Hepatocyte (in vitro differentiated cells): Measurements from ENCODE around the gene CAMKMT. TPM values are rescaled to one million over a fixed set of nuclear protein-coding genes. Genes with fewer than 3 reads are reported as not detected.

ENCODE experiments used
- DNase-seq: peaks from one replicate; pipeline ENCODE4 v3.0.0-alpha.2; 2016; ENCODE audit warnings: low spot score
- H2AFZ ChIP-seq: fragments of 200-600 bp; sonication (generic); 2 replicates; pipeline ENCODE4 v1.6.0; 2016; ENCODE audit warnings: antibody characterized with exemption, mild to moderate bottlenecking
- H3K27ac ChIP-seq: fragments of 200-600 bp; sonication (generic); 2 replicates; pipeline ENCODE4 v1.5.1; 2016; ENCODE audit warnings: mild to moderate bottlenecking
- H3K27me3 ChIP-seq: fragments of 200-600 bp; sonication (generic); 2 replicates; pipeline ENCODE4 v1.6.1; 2016
- H3K36me3 ChIP-seq: fragments of 200-600 bp; sonication (generic); replicated peaks from 2 replicates; pipeline ENCODE4 v1.5.1; 2016; ENCODE audit warnings: low read depth; ENCODE audit not compliant: insufficient read depth
- H3K4me1 ChIP-seq: fragments of 200-600 bp; sonication (generic); 2 replicates; pipeline ENCODE4 v1.5.1; 2016; ENCODE audit warnings: mild to moderate bottlenecking, moderate library complexity; ENCODE audit not compliant: insufficient read depth
- H3K4me2 ChIP-seq: fragments of 200-600 bp; sonication (generic); 2 replicates; pipeline ENCODE4 v1.6.0; 2016
- H3K4me3 ChIP-seq: fragments of 200-600 bp; sonication (generic); 2 replicates; pipeline ENCODE4 v1.5.1; 2016; ENCODE audit warnings: mild to moderate bottlenecking
- H3K79me2 ChIP-seq: fragments of 200-600 bp; sonication (generic); 2 replicates; pipeline ENCODE4 v1.6.0; 2017; ENCODE audit warnings: mild to moderate bottlenecking
- H3K9me2 ChIP-seq: fragments of 200-600 bp; sonication (generic); replicated peaks from 2 replicates; pipeline ENCODE4 v1.6.0; 2017; ENCODE audit warnings: mild to moderate bottlenecking; ENCODE audit not compliant: insufficient read depth
- H3K9me3 ChIP-seq: fragments of 200-600 bp; sonication (generic); 2 replicates; pipeline ENCODE4 v1.5.1; 2016; ENCODE audit warnings: low read depth, mild to moderate bottlenecking
- H4K20me1 ChIP-seq: fragments of 200-600 bp; sonication (generic); 2 replicates; pipeline ENCODE4 v1.6.0; 2016; ENCODE audit warnings: mild to moderate bottlenecking; ENCODE audit not compliant: insufficient read depth, poor library complexity, severe bottlenecking
- EZH2 ChIP-seq: fragments of 200-600 bp; sonication (generic); IDR thresholded peaks from 2 replicates; pipeline ENCODE4 v1.6.1; 2016; ENCODE audit warnings: antibody characterized with exemption, mild to moderate bottlenecking, borderline replicate concordance
- EZH2phosphoT487 ChIP-seq: fragments of 200-600 bp; sonication (generic); IDR thresholded peaks from one replicate; pipeline ENCODE4 v1.6.1; 2018; ENCODE audit warnings: antibody characterized with exemption, mild to moderate bottlenecking, low read depth, moderate library complexity; ENCODE audit not compliant: unreplicated experiment, severe bottlenecking
- WGBS: methylation state at CpG from one replicate; pipeline ENCODE4 v1.1.6; 2016; ENCODE audit warnings: low lambda C conversion rate; ENCODE audit errors: missing lambda C conversion rate; 5-methylcytosine and 5-hydroxymethylcytosine counted together
- polyA plus RNA-seq: library from polyadenylated mRNA; unstranded; fragments of >200 nt; fragmentation: Nextera tagmentation; extraction: Ambion mirVana; gene quantifications from 2 replicates; pipeline ENCODE4 v1.2.1, GENCODE V29; 2016
- total RNA-seq: library from RNA; depleted of rRNA; stranded (reverse); fragments of >200 nt; gene quantifications from 2 replicates; pipeline ENCODE4 v1.2.3, GENCODE V29; 2014
- TF ChIP-seq, protein P1 (sequence below): fragments of 200-600 bp; sonication (generic); IDR thresholded peaks from 2 replicates; pipeline ENCODE4 v1.5.1; 2016; ENCODE audit warnings: antibody characterized with exemption, mild to moderate bottlenecking; ENCODE audit not compliant: poor library complexity

CAMKMT gene
- total and polyA plus RNA-seq, 2 experiments from 2014 or later, result 10.3 to 12.7 TPM

DNA sequence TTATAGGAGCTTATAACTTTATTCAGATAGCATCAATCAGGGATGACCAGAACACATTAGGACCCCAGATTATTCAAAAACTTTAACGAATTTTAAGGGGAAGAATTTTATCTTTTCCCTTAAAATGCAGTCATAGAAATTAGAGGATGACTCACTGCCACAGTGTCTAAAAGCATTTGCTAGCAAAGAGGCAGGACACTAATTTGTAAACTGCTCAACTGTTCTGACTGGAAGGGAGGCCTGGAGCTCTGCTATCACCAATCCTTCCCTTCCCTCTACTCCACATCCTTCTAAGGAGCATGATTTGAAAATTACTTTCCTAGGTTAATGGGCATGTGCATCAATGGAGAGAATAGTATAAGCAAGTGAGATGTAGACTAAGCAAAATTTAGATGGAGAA lies 40.9 kb upstream of the CAMKMT start:
- Histone ChIP-seq H3K9me2 (no peaks in the 10 kb centered on the region), H3K4me1 (no peaks in the 10 kb centered on the region), H3K27ac (no peak overlapping the region), H3K4me2 (no peak overlapping the region), H3K36me3 (no peaks in the 10 kb centered on the region), H3K9me3 (no peaks in the 10 kb centered on the region), H4K20me1 (no peaks in the 10 kb centered on the region), H3K4me3 (no peak overlapping the region), H3K27me3 (no peaks in the 10 kb centered on the region), H3K79me2 (no peaks in the 10 kb centered on the region), H2AFZ (no peak overlapping the region)
- WGBS, result 83% methylated on average over 1 of the region's 1 CpG
- TF ChIP-seq, protein P1, sequence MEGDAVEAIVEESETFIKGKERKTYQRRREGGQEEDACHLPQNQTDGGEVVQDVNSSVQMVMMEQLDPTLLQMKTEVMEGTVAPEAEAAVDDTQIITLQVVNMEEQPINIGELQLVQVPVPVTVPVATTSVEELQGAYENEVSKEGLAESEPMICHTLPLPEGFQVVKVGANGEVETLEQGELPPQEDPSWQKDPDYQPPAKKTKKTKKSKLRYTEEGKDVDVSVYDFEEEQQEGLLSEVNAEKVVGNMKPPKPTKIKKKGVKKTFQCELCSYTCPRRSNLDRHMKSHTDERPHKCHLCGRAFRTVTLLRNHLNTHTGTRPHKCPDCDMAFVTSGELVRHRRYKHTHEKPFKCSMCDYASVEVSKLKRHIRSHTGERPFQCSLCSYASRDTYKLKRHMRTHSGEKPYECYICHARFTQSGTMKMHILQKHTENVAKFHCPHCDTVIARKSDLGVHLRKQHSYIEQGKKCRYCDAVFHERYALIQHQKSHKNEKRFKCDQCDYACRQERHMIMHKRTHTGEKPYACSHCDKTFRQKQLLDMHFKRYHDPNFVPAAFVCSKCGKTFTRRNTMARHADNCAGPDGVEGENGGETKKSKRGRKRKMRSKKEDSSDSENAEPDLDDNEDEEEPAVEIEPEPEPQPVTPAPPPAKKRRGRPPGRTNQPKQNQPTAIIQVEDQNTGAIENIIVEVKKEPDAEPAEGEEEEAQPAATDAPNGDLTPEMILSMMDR, result no peak
- no peak for TF ChIP-seq EZH2
- TF ChIP-seq EZH2phosphoT487, result no peak
- no peak for DNase-seq

DNA sequence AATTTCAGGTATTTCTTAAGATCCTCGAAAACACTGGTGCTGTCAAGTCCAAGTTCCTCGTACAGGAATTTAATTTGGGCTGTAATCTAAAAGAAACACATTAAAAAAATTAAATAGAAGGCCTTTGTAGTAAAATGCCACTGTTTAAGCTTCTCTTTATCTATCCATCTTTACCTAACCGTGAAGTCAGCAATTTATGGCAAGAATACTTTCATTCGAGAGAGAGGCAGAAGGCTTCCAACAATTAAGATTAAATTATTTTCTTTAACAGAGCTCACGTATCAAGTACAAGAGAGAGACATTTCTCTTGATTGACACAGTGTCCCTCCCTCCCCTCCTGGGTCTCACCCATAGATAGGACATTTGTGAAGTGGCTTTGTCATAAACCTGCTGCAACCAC lies 40.4 kb upstream of the CAMKMT start:
- Histone ChIP-seq H3K9me3 (no peaks in the 10 kb centered on the region), H3K9me2 (no peaks in the 10 kb centered on the region), H3K79me2 (no peaks in the 10 kb centered on the region), H3K4me2 (no peak overlapping the region), H4K20me1 (no peaks in the 10 kb centered on the region), H3K27ac (no peak overlapping the region), H3K27me3 (no peaks in the 10 kb centered on the region), H2AFZ (no peak overlapping the region), H3K36me3 (no peaks in the 10 kb centered on the region), H3K4me3 (no peak overlapping the region), H3K4me1 (no peaks in the 10 kb centered on the region)
- TF ChIP-seq EZH2phosphoT487 (no peak), EZH2 (no peak)
- TF ChIP-seq, protein P1, result no peak
- DNase-seq, result no peak
- 98% methylated on average over 5 of the region's 5 CpGs for WGBS

DNA sequence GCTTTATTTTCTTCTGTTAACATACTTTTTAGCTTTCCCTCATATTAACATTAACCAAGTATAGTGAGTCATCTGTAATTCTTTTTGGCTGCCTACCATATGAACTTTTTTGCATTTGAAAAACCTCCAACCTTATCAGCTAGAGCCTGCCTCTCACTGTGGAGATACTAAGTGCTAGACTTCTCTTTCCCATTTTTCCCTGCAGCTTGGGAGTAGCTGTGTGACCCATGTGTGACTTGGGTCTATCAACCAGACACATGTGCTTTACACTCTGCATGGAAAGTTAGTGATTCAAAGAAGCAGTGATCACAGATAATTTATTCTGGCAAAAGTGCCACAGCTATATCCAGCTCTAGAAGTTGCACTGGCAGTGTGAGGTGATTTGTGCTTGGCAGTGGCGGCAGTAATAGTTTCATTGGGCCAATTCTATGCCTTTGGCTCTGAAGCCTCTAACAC lies 36.7 kb upstream of the CAMKMT start:
- no peak overlapping the region for H2AFZ ChIP-seq
- no peaks in the 10 kb centered on the region for H3K9me3 ChIP-seq
- no peaks in the 10 kb centered on the region for H3K27me3 ChIP-seq
- H3K4me1 ChIP-seq, result no peaks in the 10 kb centered on the region
- H3K4me2 ChIP-seq, result no peak overlapping the region
- no peak overlapping the region for H3K27ac ChIP-seq
- no peak for DNase-seq
- H3K4me3 ChIP-seq, result no peak overlapping the region
- H3K79me2 ChIP-seq, result no peaks in the 10 kb centered on the region
- H4K20me1 ChIP-seq, result no peaks in the 10 kb centered on the region
- no peak for TF ChIP-seq EZH2phosphoT487
- TF ChIP-seq EZH2, result no peak
- TF ChIP-seq, protein P1, result no peak
- WGBS, result 95% methylated on average over 1 of the region's 1 CpG
- no peaks in the 10 kb centered on the region for H3K9me2 ChIP-seq
- no peaks in the 10 kb centered on the region for H3K36me3 ChIP-seq

DNA sequence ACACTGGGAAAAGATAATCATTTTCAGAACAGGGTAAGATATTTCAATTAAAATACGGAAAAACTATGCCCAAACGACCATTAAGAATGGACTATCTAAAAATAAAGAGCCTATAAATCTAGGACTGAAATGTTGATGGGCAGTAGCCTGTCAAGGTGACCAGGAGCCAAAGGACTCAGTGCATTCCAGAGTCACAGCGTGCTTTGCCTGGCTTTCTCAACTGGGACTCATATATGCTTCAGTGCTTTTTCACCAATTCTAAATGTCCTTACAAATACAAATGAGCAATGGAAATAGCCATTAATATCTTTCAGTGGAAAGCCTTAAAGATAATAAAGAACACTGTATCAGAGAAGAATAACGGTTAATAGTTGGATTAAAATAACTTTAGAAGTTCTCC lies 35.9 kb upstream of the CAMKMT start:
- Histone ChIP-seq H3K36me3 (no peaks in the 10 kb centered on the region), H3K9me2 (no peaks in the 10 kb centered on the region), H3K4me1 (no peaks in the 10 kb centered on the region), H3K4me2 (no peak overlapping the region), H4K20me1 (no peaks in the 10 kb centered on the region), H3K9me3 (no peaks in the 10 kb centered on the region), H3K27ac (no peak overlapping the region), H3K4me3 (no peak overlapping the region), H3K79me2 (no peaks in the 10 kb centered on the region), H2AFZ (no peak overlapping the region), H3K27me3 (no peaks in the 10 kb centered on the region)
- DNase-seq, result no peak
- TF ChIP-seq EZH2phosphoT487, result no peak
- no peak for TF ChIP-seq EZH2
- TF ChIP-seq, protein P1, result no peak
- WGBS, result 88% methylated on average over 4 of the region's 4 CpGs
